CD14-positive monocyte (primary cell): ENCODE data around the gene C1QTNF3. TPM values are rescaled to one million over a fixed set of nuclear protein-coding genes. Genes with fewer than 3 reads are reported as not detected.

Experiments used
- DNase-seq, 3 donors: peaks; one replicate each; pipeline ENCODE4 v3.0.0-alpha.2; 2011 to 2022
- H2AFZ ChIP-seq: 2 replicates; pipeline ENCODE4 v1.6.0; 2012; ENCODE audit warnings: mild to moderate bottlenecking, low read depth, low read length, inconsistent platforms; ENCODE audit not compliant: insufficient read depth, poor library complexity, severe bottlenecking
- H3K27ac ChIP-seq, 2 donors: 1 replicate in 1 of 2; 2 replicates in 1 of 2; pipeline ENCODE4 v1.5.1; 2012 to 2013; ENCODE audit warnings: low read length in 2 of 2, control low read depth in 1 of 2, inconsistent platforms in 1 of 2, low read depth in 1 of 2, mild to moderate bottlenecking in 1 of 2
- H3K27me3 ChIP-seq, 2 donors: one replicate each; pipeline versions ENCODE4 v1.6.0 to v1.6.1; 2011 to 2013; ENCODE audit warnings: low read length in 2 of 2; ENCODE audit not compliant: control insufficient read depth in 2 of 2, insufficient read depth in 2 of 2
- H3K36me3 ChIP-seq, 2 donors: replicated peaks in 1 of 2; 1 replicate in 1 of 2; 2 replicates in 1 of 2; pipeline versions ENCODE4 v1.5.1 to v1.6.1; 2012 to 2013; ENCODE audit warnings: low read length in 2 of 2, control low read depth in 1 of 2, inconsistent platforms in 1 of 2, mild to moderate bottlenecking in 1 of 2; ENCODE audit not compliant: insufficient read depth in 2 of 2, control insufficient read depth in 1 of 2
- H3K4me1 ChIP-seq, 2 donors: 1 replicate in 1 of 2; 2 replicates in 1 of 2; pipeline versions ENCODE4 v1.5.1 to v1.6.1; 2012 to 2013; ENCODE audit warnings: low read length in 2 of 2, control low read depth in 1 of 2, inconsistent platforms in 1 of 2, mild to moderate bottlenecking in 1 of 2, moderate library complexity in 1 of 2; ENCODE audit not compliant: insufficient read depth in 2 of 2, control insufficient read depth in 1 of 2
- H3K4me2 ChIP-seq: replicated peaks from 2 replicates; pipeline ENCODE3; 2012; ENCODE audit warnings: low read length, moderate library complexity, mild to moderate bottlenecking; ENCODE audit not compliant: poor library complexity, severe bottlenecking; ENCODE audit errors: extremely low read depth
- H3K4me3 ChIP-seq, 3 experiments: fragments of 200-600 bp in 1 of 3; sonication (generic) in 1 of 3; replicated peaks in 1 of 3; 1 replicate in 2 of 3; 2 replicates in 1 of 3; pipeline ENCODE4 v1.5.1; 2011 to 2013; ENCODE audit warnings: low read length in 3 of 3, mild to moderate bottlenecking in 3 of 3, control low read depth in 2 of 3, low read depth in 2 of 3, inconsistent platforms in 1 of 3, moderate library complexity in 1 of 3
- H3K79me2 ChIP-seq: 2 replicates; pipeline ENCODE4 v1.6.0; 2012; ENCODE audit warnings: mild to moderate bottlenecking, control low read depth, inconsistent platforms, low read length, moderate library complexity; ENCODE audit not compliant: insufficient read depth
- H3K9ac ChIP-seq: 2 replicates; pipeline ENCODE4 v1.6.0; 2017; ENCODE audit warnings: low read length, mild to moderate bottlenecking; ENCODE audit not compliant: insufficient read depth, poor library complexity, severe bottlenecking
- H3K9me3 ChIP-seq, 2 donors: replicated peaks in 1 of 2; 1 replicate in 1 of 2; 2 replicates in 1 of 2; pipeline versions ENCODE4 v1.5.1 to v1.6.1; 2012 to 2013; ENCODE audit warnings: low read length in 2 of 2, control low read depth in 1 of 2; ENCODE audit not compliant: control insufficient read depth in 1 of 2, insufficient read depth in 1 of 2
- H4K20me1 ChIP-seq: 2 replicates; pipeline ENCODE4 v1.6.0; 2012; ENCODE audit warnings: mild to moderate bottlenecking, low read length, control low read depth, moderate library complexity; ENCODE audit not compliant: insufficient read depth
- H3K27ac Mint-ChIP-seq, 7 donors: one replicate each; pipeline ENCODE4 v1.8.0; 2020; ENCODE audit warnings: mild to moderate bottlenecking in 7 of 7, mixed read lengths in 7 of 7, moderate library complexity in 6 of 7, inconsistent platforms in 2 of 7
- H3K27me3 Mint-ChIP-seq, 3 donors: one replicate each; pipeline ENCODE4 v1.8.0; 2021 to 2022; ENCODE audit warnings: low read depth in 3 of 3, mild to moderate bottlenecking in 3 of 3, mixed read lengths in 3 of 3, moderate library complexity in 3 of 3, inconsistent platforms in 1 of 3
- H3K36me3 Mint-ChIP-seq, 2 donors: one replicate each; pipeline ENCODE4 v1.8.0; 2020; ENCODE audit warnings: mixed read lengths in 2 of 2, inconsistent platforms in 1 of 2, mild to moderate bottlenecking in 1 of 2
- H3K4me1 Mint-ChIP-seq: one replicate; pipeline ENCODE4 v1.8.0; 2020; ENCODE audit warnings: mild to moderate bottlenecking, mixed read lengths
- H3K4me3 Mint-ChIP-seq, 2 donors: one replicate each; pipeline ENCODE4 v1.8.0; 2020; ENCODE audit warnings: mild to moderate bottlenecking in 2 of 2, mixed read lengths in 2 of 2, moderate library complexity in 1 of 2
- H3K9me3 Mint-ChIP-seq, 7 donors: one replicate each; pipeline ENCODE4 v1.8.0; 2020 to 2022; ENCODE audit warnings: mixed read lengths in 7 of 7, mild to moderate bottlenecking in 6 of 7, moderate library complexity in 6 of 7, inconsistent platforms in 2 of 7
- WGBS: methylation state at CpG from one replicate; pipeline ENCODE4 v1.1.5; 2013; ENCODE audit warnings: missing lambda C conversion rate; ENCODE audit not compliant: insufficient coverage; 5-methylcytosine and 5-hydroxymethylcytosine counted together
- intact Hi-C, 2 donors: fragments of 100-400 bp; cut with micrococcal nuclease; formaldehyde crosslinking; loops; one replicate each; pipeline versions ENCODE4 v1.15.0 to v1.15.1; 2023
- polyA plus RNA-seq, 3 donors: library from polyadenylated mRNA; depleted of rRNA in 1 of 3; unstranded in 2 of 3; stranded (reverse) in 1 of 3; fragments of 300-500 nt in 2 of 3; fragments of >200 nt in 1 of 3; fragmentation: Illumina TruSeq in 2 of 3; gene quantifications; 1 replicate in 2 of 3; 2 replicates in 1 of 3; pipeline ENCODE4 v1.2.3, GENCODE V29; 2012 to 2021
- TF ChIP-seq, protein P1 (sequence below): fragments of 200-600 bp; IDR thresholded peaks from one replicate; pipeline ENCODE4 v1.8.0; 2022; ENCODE audit warnings: antibody characterized with exemption, mild to moderate bottlenecking

C1QTNF3 gene
- polyA plus RNA-seq, 3 donors: 1.5 TPM; not detected in 2

DNA sequence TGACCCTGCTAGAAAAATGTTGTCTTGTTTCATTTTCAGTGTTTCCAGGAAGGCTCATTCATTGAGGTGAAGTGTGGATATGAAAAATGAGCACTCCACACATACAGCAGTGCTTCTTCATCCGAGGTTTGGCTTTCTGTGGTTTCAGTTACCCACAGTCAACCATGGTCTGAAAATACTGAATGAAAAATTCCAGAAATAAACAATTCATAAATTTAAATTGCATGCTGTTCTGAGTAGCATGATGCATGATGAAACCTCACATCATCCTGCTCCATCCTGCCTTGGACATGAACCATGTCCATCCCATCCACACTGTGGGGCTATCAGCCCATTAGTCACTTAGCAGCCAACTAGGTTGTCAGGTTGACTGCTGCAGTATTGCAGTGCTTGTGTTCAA is 48.2 kb downstream of the C1QTNF3 start:
- no peak overlapping the region for H3K27ac ChIP-seq
- H3K79me2 ChIP-seq: no peaks in the 10 kb centered on the region
- no peaks in the 10 kb centered on the region for H4K20me1 ChIP-seq
- H2AFZ ChIP-seq: no peak overlapping the region
- no peak for DNase-seq
- peaks cover 5% of the 10 kb centered on the region for H3K4me1 Mint-ChIP-seq
- H3K9me3 ChIP-seq: no peaks in the 10 kb centered on the region
- no peaks in the 10 kb centered on the region for H3K27me3 ChIP-seq
- intact Hi-C loops: no loop called here
- H3K4me3 ChIP-seq: no peak overlapping the region
- H3K27me3 Mint-ChIP-seq: no peaks in the 10 kb centered on the region
- H3K9ac ChIP-seq: no peak overlapping the region
- no peaks in the 10 kb centered on the region for H3K36me3 ChIP-seq
- H3K4me1 ChIP-seq: no peaks in the 10 kb centered on the region
- no peak overlapping the region for H3K4me3 Mint-ChIP-seq
- peaks cover 4 to 12% of the 10 kb centered on the region in 2 donors for H3K36me3 Mint-ChIP-seq
- no peak overlapping the region for H3K27ac Mint-ChIP-seq
- H3K9me3 Mint-ChIP-seq: no peaks in the 10 kb centered on the region
- no peak overlapping the region for H3K4me2 ChIP-seq
- no CpG with 5 or more reads among the region's 1 CpG for WGBS
- TF ChIP-seq, protein P1, sequence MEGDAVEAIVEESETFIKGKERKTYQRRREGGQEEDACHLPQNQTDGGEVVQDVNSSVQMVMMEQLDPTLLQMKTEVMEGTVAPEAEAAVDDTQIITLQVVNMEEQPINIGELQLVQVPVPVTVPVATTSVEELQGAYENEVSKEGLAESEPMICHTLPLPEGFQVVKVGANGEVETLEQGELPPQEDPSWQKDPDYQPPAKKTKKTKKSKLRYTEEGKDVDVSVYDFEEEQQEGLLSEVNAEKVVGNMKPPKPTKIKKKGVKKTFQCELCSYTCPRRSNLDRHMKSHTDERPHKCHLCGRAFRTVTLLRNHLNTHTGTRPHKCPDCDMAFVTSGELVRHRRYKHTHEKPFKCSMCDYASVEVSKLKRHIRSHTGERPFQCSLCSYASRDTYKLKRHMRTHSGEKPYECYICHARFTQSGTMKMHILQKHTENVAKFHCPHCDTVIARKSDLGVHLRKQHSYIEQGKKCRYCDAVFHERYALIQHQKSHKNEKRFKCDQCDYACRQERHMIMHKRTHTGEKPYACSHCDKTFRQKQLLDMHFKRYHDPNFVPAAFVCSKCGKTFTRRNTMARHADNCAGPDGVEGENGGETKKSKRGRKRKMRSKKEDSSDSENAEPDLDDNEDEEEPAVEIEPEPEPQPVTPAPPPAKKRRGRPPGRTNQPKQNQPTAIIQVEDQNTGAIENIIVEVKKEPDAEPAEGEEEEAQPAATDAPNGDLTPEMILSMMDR: no peak

- H3K27ac Mint-ChIP-seq: no peak overlapping the region
- no peak overlapping the region for H2AFZ ChIP-seq
- TF ChIP-seq, protein P1: no peak
- H3K9ac ChIP-seq: no peak overlapping the region
- no peaks in the 10 kb centered on the region for H3K27me3 ChIP-seq
- peaks cover 0 to 5% (median 0%) of the 10 kb centered on the region in 7 donors for H3K9me3 Mint-ChIP-seq
- H3K36me3 ChIP-seq: peaks cover 12 to 14% of the 10 kb centered on the region in 2 donors
- peaks cover 0 to 3% of the 10 kb centered on the region in 2 donors for H3K9me3 ChIP-seq
- no peaks in the 10 kb centered on the region for H3K4me1 ChIP-seq
- no peak for DNase-seq
- 100% methylated on average over 1 of the region's 2 CpGs for WGBS
- H3K4me3 ChIP-seq: no peak overlapping the region
- intact Hi-C loops: no loop called here
- peaks cover 5% of the 10 kb centered on the region for H3K4me1 Mint-ChIP-seq
- H3K36me3 Mint-ChIP-seq: peaks cover 16 to 28% of the 10 kb centered on the region in 2 donors
- no peaks in the 10 kb centered on the region for H4K20me1 ChIP-seq
- H3K27me3 Mint-ChIP-seq: no peaks in the 10 kb centered on the region
- H3K27ac ChIP-seq: no peak overlapping the region
- H3K79me2 ChIP-seq: no peaks in the 10 kb centered on the region
- no peak overlapping the region for H3K4me2 ChIP-seq
- H3K4me3 Mint-ChIP-seq: no peak overlapping the region
Measured at GRCh38 chr5:33992864-33993263, 50.1 kb downstream of the C1QTNF3 start.
